HG02852 (cell line): ENCODE measurements around the gene TRAPPC14.

Experiments
- ATAC-seq: cut with Tn5 transposase; IDR thresholded peaks from one replicate; pipeline ENCODE4 v1.9.1; 2021; ENCODE audit warnings: mild to moderate bottlenecking, moderate library complexity; ENCODE audit not compliant: unreplicated experiment

TRAPPC14 gene

GRCh38 chr7:100126931-100127865, 31.3 kb downstream of the TRAPPC14 start, which contains the start of gene MBLAC1:
Gene MBLAC1 (plus strand): TSS chr7:100126967. CDS start chr7:100127396, 429 bp downstream.
- ATAC-seq: peak; percentile 57

GRCh38 chr7:100126239-100126930, 32.1 kb downstream of the TRAPPC14 start:
- ATAC-seq: peak; percentile 26

- no peak for ATAC-seq
Observed at GRCh38 chr7:100124301-100125230, 34.0 kb downstream of the TRAPPC14 start.

GRCh38 chr7:100122568-100122967, 36.0 kb downstream of the TRAPPC14 start:
- ATAC-seq: no peak

GRCh38 chr7:100122067-100122466, 36.5 kb downstream of the TRAPPC14 start:
- no peak for ATAC-seq

- no peak for ATAC-seq
Observed at GRCh38 chr7:100120733-100121036, 37.8 kb downstream of the TRAPPC14 start.

- ATAC-seq: peak; percentile 39
Observed at GRCh38 chr7:100119970-100120732, 38.4 kb downstream of the TRAPPC14 start.

GRCh38 chr7:100119072-100119969, 39.2 kb downstream of the TRAPPC14 start, which contains the start of the genes CNPY4 and TAF6:
Gene CNPY4 (plus strand): TSS chr7:100119634. CDS start chr7:100119745, 111 bp downstream.
Gene TAF6 (minus strand): TSS chr7:100119358. CDS start chr7:100114209, 5,149 bp downstream.
- ATAC-seq: peak; percentile 66

GRCh38 chr7:100118388-100119071, 40.0 kb downstream of the TRAPPC14 start:
- no peak for ATAC-seq

- ATAC-seq: no peak
Observed at GRCh38 chr7:100115026-100115425, 43.5 kb downstream of the TRAPPC14 start.

- ATAC-seq: no peak
Observed at GRCh38 chr7:100111914-100112313, 46.6 kb downstream of the TRAPPC14 start.

- no peak for ATAC-seq
Observed at GRCh38 chr7:100111156-100111555, 47.4 kb downstream of the TRAPPC14 start.

GRCh38 chr7:100109521-100110163, 48.9 kb downstream of the TRAPPC14 start:
- no peak for ATAC-seq

- no peak for ATAC-seq
Observed at GRCh38 chr7:100107890-100108289, 50.6 kb downstream of the TRAPPC14 start.

- no peak for ATAC-seq
Observed at GRCh38 chr7:100107125-100107737, 51.3 kb downstream of the TRAPPC14 start.

GRCh38 chr7:100106633-100107032, 51.9 kb downstream of the TRAPPC14 start:
- ATAC-seq: no peak

GRCh38 chr7:100105534-100105933, 53.0 kb downstream of the TRAPPC14 start:
- no peak for ATAC-seq
